HepG2 (cell line): Measurements from ENCODE around the gene INSIG1. TPM values are rescaled to one million over a fixed set of nuclear protein-coding genes. Genes with fewer than 3 reads are reported as not detected.

Experiments used
- ATAC-seq: fragments of 200-7000 bp; cut with Tn5 transposase; 3 replicates; pipeline ENCODE4 v1.9.1; 2020; ENCODE audit warnings: mild to moderate bottlenecking, moderate library complexity
- BruUV-seq: library from RNA; stranded (reverse); fragments of 400-500 nt; replicated peaks from 2 replicates; lab custom pipeline; 2021; lab: Mats Ljungman, UMichigan
- CTCF ChIA-PET: fragments of 300-600 bp; formaldehyde crosslinking; extraction: SDS; loops from one replicate; lab custom pipeline; 2021; ENCODE audit warnings: low total read pairs, inconsistent platforms, low intra/inter-chr PET ratio; lab: Yijun Ruan, JAX
- POLR2A ChIA-PET: fragments of 350-600 bp; sonication (Branson Sonifier 250); formaldehyde crosslinking; loops from one replicate; lab custom pipeline; 2020; ENCODE audit warnings: antibody characterized with exemption, inconsistent platforms; lab: Yijun Ruan, JAX
- DNase-seq: peaks from one replicate; pipeline ENCODE4 v3.0.0-alpha.2; 2015; ENCODE audit warnings: low spot score
- FAIRE-seq: peaks from 3 replicates; lab custom pipeline; 2011; peaks lifted over from hg19 to GRCh38; lab: Jason Lieb, UNC
- H2AFZ ChIP-seq: one replicate; pipeline ENCODE4 v1.6.1; 2011; ENCODE audit warnings: low read length, inconsistent platforms
- H3K27ac ChIP-seq: fragments of 300-600 bp; 3 replicates; pipeline ENCODE4 v1.8.0; 2011; ENCODE audit warnings: mixed run types, mild to moderate bottlenecking, mixed read lengths, low read length, inconsistent platforms; ENCODE audit not compliant: insufficient read depth; ENCODE audit errors: extremely low read length
- H3K27me3 ChIP-seq, 2 experiments: fragments of 200-600 bp in 1 of 2; 2 replicates in 1 of 2; 3 replicates in 1 of 2; pipeline versions ENCODE4 v1.6.0 to v1.8.0; 2011; ENCODE audit warnings: low read length in 2 of 2, mild to moderate bottlenecking in 2 of 2, moderate library complexity in 2 of 2, inconsistent platforms in 1 of 2; ENCODE audit not compliant: insufficient read depth in 2 of 2, control insufficient read depth in 1 of 2
- H3K36me3 ChIP-seq, 2 experiments: fragments of 200-600 bp in 1 of 2; replicated peaks in 1 of 2; 2 replicates in 1 of 2; 3 replicates in 1 of 2; pipeline versions ENCODE4 v1.5.1 to v1.8.0; 2011; ENCODE audit warnings: low read length in 2 of 2, inconsistent platforms in 1 of 2; ENCODE audit not compliant: insufficient read depth in 2 of 2, control insufficient read depth in 1 of 2
- H3K4me1 ChIP-seq: 2 replicates; pipeline ENCODE4 v1.5.1; 2012; ENCODE audit warnings: low read length, inconsistent platforms; ENCODE audit not compliant: insufficient read depth
- H3K4me2 ChIP-seq: 2 replicates; pipeline ENCODE4 v1.6.0; 2011; ENCODE audit warnings: low read depth, low read length, inconsistent platforms
- H3K4me3 ChIP-seq, 3 experiments: fragments of 200-600 bp in 1 of 3; sonication (generic), shearing (Covaris generic) in 1 of 3; replicated peaks in 1 of 3; 2 replicates each; pipeline ENCODE4 v1.5.1; 2011 to 2016; ENCODE audit warnings: low read length in 3 of 3, inconsistent platforms in 2 of 3, low read depth in 2 of 3, mild to moderate bottlenecking in 2 of 3, control low read depth in 1 of 3, mixed read lengths in 1 of 3; ENCODE audit not compliant: insufficient read depth in 1 of 3
- H3K79me2 ChIP-seq: one replicate; pipeline ENCODE4 v1.6.1; 2011; ENCODE audit warnings: low read length, inconsistent platforms; ENCODE audit not compliant: insufficient read depth
- H3K9ac ChIP-seq: 2 replicates; pipeline ENCODE4 v1.6.0; 2011; ENCODE audit warnings: mild to moderate bottlenecking, low read depth, low read length, inconsistent platforms; ENCODE audit not compliant: insufficient read depth
- H3K9me3 ChIP-seq: 2 replicates; pipeline ENCODE4 v1.5.1; 2012; ENCODE audit warnings: mild to moderate bottlenecking, low read length
- H4K20me1 ChIP-seq: 2 replicates; pipeline ENCODE4 v1.6.0; 2011; ENCODE audit warnings: inconsistent platforms, mild to moderate bottlenecking, low read length, moderate library complexity; ENCODE audit not compliant: insufficient read depth
- BRD4 ChIP-seq: sonication (generic); formaldehyde crosslinking; IDR thresholded peaks from 2 replicates; pipeline ENCODE4 v1.4.0; 2020; ENCODE audit warnings: missing genetic modification reagents
- CBX2 ChIP-seq, 2 experiments: fragments of 200-600 bp in 1 of 2; sonication (generic); formaldehyde crosslinking in 1 of 2; IDR thresholded peaks; 2 replicates each; pipeline versions ENCODE4 v1.7.0 to v1.8.1; 2018 to 2022; ENCODE audit warnings: low read depth in 2 of 2, low read length in 1 of 2, mild to moderate bottlenecking in 1 of 2, missing genetic modification reagents in 1 of 2
- HOXD1 ChIP-seq: sonication (generic); formaldehyde crosslinking; IDR thresholded peaks from 2 replicates; pipeline ENCODE4 v1.5.0; 2020; ENCODE audit warnings: missing genetic modification reagents
- ZNF432 ChIP-seq: sonication (generic); formaldehyde crosslinking; IDR thresholded peaks from 2 replicates; pipeline ENCODE4 v1.5.0; 2020; ENCODE audit warnings: missing genetic modification reagents, mild to moderate bottlenecking, borderline replicate concordance
- ZNF577 ChIP-seq: sonication (generic); formaldehyde crosslinking; IDR thresholded peaks from 2 replicates; pipeline ENCODE4 v1.4.0; 2020; ENCODE audit warnings: mild to moderate bottlenecking, low read depth, missing genetic modification reagents, borderline replicate concordance
- ZNF629 ChIP-seq: sonication (generic); formaldehyde crosslinking; conservative IDR thresholded peaks from 2 replicates; pipeline ENCODE4 v1.5.0; 2020; ENCODE audit warnings: missing genetic modification reagents
- ZNF713 ChIP-seq: sonication (generic); formaldehyde crosslinking; IDR thresholded peaks from 2 replicates; pipeline ENCODE4 v1.4.0; 2020; ENCODE audit warnings: mild to moderate bottlenecking, missing genetic modification reagents
- ZNF891 ChIP-seq: sonication (generic); formaldehyde crosslinking; IDR thresholded peaks from 2 replicates; pipeline ENCODE4 v1.5.0; 2020; ENCODE audit warnings: mild to moderate bottlenecking, missing genetic modification reagents
- WGBS: methylation state at CpG from one replicate; pipeline ENCODE4 v1.1.6; 2017; ENCODE audit warnings: low lambda C conversion rate; 5-methylcytosine and 5-hydroxymethylcytosine counted together
- in situ Hi-C: cut with HindIII; loops from 2 replicates; pipeline ENCODE4 v1.10.0; 2017; ENCODE audit warnings: low pct_unique_long_range_greater_than_20kb; ENCODE audit not compliant: extremely low pct_ligation_motif_present
- intact Hi-C: fragments of 100-400 bp; cut with micrococcal nuclease; formaldehyde crosslinking; loops from one replicate; pipeline ENCODE4 v1.10.0; 2022; ENCODE audit not compliant: unreplicated experiment
- polyA plus RNA-seq, 8 experiments: library from polyadenylated mRNA; depleted of rRNA in 3 of 8; stranded (reverse) in 7 of 8; unstranded in 1 of 8; fragments of >200 nt; fragmentation: Illumina TruSeq in 4 of 8; extraction: Trizol in 4 of 8; gene quantifications; 2 replicates each; pipeline versions ENCODE4 v1.2.1 to v1.2.3, GENCODE V29; 2011 to 2016; ENCODE audit warnings: low read depth in 4 of 8, missing spikeins in 1 of 8, mixed read lengths in 1 of 8; ENCODE audit not compliant: insufficient read depth in 1 of 8
- total RNA-seq, 5 experiments: library from RNA; depleted of rRNA; stranded (reverse); fragments of >200 nt; fragmentation: Illumina TruSeq; extraction: Trizol; gene quantifications; 2 replicates each; pipeline ENCODE4 v1.2.3, GENCODE V29; 2016; ENCODE audit warnings: low read depth in 1 of 5
- TF ChIP-seq, protein P1 (sequence below): sonication (generic); formaldehyde crosslinking; IDR thresholded peaks from 2 replicates; pipeline ENCODE4 v1.5.0; 2020; ENCODE audit warnings: missing genetic modification reagents
- TF ChIP-seq, protein P2 (sequence below): sonication (generic); formaldehyde crosslinking; conservative IDR thresholded peaks from 2 replicates; pipeline ENCODE4 v1.8.1; 2023; ENCODE audit warnings: missing genetic modification reagents
- TF ChIP-seq, protein P3 (sequence below): IDR thresholded peaks from 2 replicates; pipeline ENCODE4 v1.6.1; 2016; ENCODE audit warnings: missing genetic modification reagents, missing compliant biosample characterization
- TF ChIP-seq, protein P4 (sequence below): IDR thresholded peaks from 2 replicates; pipeline ENCODE4 v1.6.1; 2016; ENCODE audit warnings: low read depth, control low read depth
- TF ChIP-seq, protein P5 (sequence below): sonication (generic); formaldehyde crosslinking; IDR thresholded peaks from 2 replicates; pipeline ENCODE4 v1.5.0; 2020; ENCODE audit warnings: missing genetic modification reagents, mild to moderate bottlenecking, borderline replicate concordance
- TF ChIP-seq, protein P6 (sequence below): sonication (generic); formaldehyde crosslinking; IDR thresholded peaks from 2 replicates; pipeline ENCODE4 v1.4.0; 2020; ENCODE audit warnings: missing genetic modification reagents, borderline replicate concordance

The INSIG1 gene
- total and polyA plus RNA-seq, 2 of the 13 experiments (the other 11 are each of a cell fraction or from before 2014, with no cell fraction given), result 0.07 to 0.11 TPM

DNA sequence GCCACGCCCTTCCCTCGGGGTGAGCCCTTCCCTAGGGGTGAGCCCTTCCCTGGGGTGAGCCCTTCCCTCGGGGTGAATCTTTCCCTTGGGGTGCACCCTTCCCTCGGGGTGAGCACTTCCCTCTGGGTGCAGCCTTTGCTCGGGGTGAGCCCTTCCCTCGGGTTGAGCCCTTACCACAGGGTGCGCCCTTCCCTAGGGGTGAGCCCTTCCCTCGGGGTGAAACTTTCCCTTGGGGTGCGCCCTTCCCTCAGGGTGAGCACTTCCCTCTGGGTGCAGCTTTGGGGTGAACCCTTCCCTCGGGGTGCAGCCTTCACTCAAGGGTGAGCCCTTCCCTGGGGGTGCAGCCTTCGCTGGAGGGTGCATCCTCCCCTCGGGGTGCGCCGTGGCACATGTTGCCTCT lies 34.6 kb upstream of the INSIG1 start:
- H3K4me2 ChIP-seq, result no peak overlapping the region
- ATAC-seq, result no peak
- H3K79me2 ChIP-seq, result no peaks in the 10 kb centered on the region
- no peak overlapping the region for H2AFZ ChIP-seq
- no peaks in the 10 kb centered on the region for H3K9me3 ChIP-seq
- in situ Hi-C loops, result no loop called here
- WGBS, result 52% methylated on average over 7 of the region's 14 CpGs
- H3K27me3 ChIP-seq, result peaks cover 0 to 35% of the 10 kb centered on the region in 2 experiments
- intact Hi-C loops, result no loop called here
- CTCF ChIA-PET, result no interaction called here
- no TSS peak for BruUV-seq
- POLR2A ChIA-PET, result no interaction called here
- H3K36me3 ChIP-seq, result no peaks in the 10 kb centered on the region
- H3K27ac ChIP-seq, result no peak overlapping the region
- DNase-seq, result no peak
- no peaks in the 10 kb centered on the region for H3K4me1 ChIP-seq
- FAIRE-seq, result no peak
- H4K20me1 ChIP-seq, result no peaks in the 10 kb centered on the region
- TF ChIP-seq, protein P1, sequence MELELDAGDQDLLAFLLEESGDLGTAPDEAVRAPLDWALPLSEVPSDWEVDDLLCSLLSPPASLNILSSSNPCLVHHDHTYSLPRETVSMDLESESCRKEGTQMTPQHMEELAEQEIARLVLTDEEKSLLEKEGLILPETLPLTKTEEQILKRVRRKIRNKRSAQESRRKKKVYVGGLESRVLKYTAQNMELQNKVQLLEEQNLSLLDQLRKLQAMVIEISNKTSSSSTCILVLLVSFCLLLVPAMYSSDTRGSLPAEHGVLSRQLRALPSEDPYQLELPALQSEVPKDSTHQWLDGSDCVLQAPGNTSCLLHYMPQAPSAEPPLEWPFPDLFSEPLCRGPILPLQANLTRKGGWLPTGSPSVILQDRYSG, result no peak
- TF ChIP-seq, protein P2, sequence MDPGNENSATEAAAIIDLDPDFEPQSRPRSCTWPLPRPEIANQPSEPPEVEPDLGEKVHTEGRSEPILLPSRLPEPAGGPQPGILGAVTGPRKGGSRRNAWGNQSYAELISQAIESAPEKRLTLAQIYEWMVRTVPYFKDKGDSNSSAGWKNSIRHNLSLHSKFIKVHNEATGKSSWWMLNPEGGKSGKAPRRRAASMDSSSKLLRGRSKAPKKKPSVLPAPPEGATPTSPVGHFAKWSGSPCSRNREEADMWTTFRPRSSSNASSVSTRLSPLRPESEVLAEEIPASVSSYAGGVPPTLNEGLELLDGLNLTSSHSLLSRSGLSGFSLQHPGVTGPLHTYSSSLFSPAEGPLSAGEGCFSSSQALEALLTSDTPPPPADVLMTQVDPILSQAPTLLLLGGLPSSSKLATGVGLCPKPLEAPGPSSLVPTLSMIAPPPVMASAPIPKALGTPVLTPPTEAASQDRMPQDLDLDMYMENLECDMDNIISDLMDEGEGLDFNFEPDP (CRISPR knock-in tag), result no peak
- no peak for TF ChIP-seq ZNF432
- TF ChIP-seq, protein P3, sequence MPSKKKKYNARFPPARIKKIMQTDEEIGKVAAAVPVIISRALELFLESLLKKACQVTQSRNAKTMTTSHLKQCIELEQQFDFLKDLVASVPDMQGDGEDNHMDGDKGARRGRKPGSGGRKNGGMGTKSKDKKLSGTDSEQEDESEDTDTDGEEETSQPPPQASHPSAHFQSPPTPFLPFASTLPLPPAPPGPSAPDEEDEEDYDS (CRISPR knock-in tag), result no peak
- TF ChIP-seq ZNF891 (CRISPR knock-in tag), result no peak
- no peak for TF ChIP-seq CBX2 (IDR thresholded peaks at IDR 0.05; ENCODE audit: low read depth, low read length)
- TF ChIP-seq CBX2 (CRISPR knock-in tag; IDR thresholded peaks at IDR 0.05; ENCODE audit: low read depth), result no peak
- no peak for TF ChIP-seq ZNF713
- TF ChIP-seq HOXD1 (CRISPR knock-in tag), result no peak
- TF ChIP-seq, protein P4, sequence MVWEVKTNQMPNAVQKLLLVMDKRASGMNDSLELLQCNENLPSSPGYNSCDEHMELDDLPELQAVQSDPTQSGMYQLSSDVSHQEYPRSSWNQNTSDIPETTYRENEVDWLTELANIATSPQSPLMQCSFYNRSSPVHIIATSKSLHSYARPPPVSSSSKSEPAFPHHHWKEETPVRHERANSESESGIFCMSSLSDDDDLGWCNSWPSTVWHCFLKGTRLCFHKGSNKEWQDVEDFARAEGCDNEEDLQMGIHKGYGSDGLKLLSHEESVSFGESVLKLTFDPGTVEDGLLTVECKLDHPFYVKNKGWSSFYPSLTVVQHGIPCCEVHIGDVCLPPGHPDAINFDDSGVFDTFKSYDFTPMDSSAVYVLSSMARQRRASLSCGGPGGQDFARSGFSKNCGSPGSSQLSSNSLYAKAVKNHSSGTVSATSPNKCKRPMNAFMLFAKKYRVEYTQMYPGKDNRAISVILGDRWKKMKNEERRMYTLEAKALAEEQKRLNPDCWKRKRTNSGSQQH (CRISPR knock-in tag), result no peak
- TF ChIP-seq, protein P5, sequence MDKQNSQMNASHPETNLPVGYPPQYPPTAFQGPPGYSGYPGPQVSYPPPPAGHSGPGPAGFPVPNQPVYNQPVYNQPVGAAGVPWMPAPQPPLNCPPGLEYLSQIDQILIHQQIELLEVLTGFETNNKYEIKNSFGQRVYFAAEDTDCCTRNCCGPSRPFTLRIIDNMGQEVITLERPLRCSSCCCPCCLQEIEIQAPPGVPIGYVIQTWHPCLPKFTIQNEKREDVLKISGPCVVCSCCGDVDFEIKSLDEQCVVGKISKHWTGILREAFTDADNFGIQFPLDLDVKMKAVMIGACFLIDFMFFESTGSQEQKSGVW (CRISPR knock-in tag), result no peak
- TF ChIP-seq, protein P6, sequence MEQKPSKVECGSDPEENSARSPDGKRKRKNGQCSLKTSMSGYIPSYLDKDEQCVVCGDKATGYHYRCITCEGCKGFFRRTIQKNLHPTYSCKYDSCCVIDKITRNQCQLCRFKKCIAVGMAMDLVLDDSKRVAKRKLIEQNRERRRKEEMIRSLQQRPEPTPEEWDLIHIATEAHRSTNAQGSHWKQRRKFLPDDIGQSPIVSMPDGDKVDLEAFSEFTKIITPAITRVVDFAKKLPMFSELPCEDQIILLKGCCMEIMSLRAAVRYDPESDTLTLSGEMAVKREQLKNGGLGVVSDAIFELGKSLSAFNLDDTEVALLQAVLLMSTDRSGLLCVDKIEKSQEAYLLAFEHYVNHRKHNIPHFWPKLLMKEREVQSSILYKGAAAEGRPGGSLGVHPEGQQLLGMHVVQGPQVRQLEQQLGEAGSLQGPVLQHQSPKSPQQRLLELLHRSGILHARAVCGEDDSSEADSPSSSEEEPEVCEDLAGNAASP (CRISPR knock-in tag), result no peak
- TF ChIP-seq BRD4 (CRISPR knock-in tag), result no peak
- no peak for TF ChIP-seq ZNF577 (CRISPR knock-in tag)
- no peak for TF ChIP-seq ZNF629 (CRISPR knock-in tag)
- no peak overlapping the region for H3K4me3 ChIP-seq
- no peak overlapping the region for H3K9ac ChIP-seq
